ENCODE results near the gene PDCD2L. TPM values are rescaled to one million over a fixed set of nuclear protein-coding genes. Genes with fewer than 3 reads are reported as not detected.

Gene PDCD2L
- total and polyA plus RNA-seq, 8 donors, result 4.2 to 11.2 (median 6.6) TPM

- no peaks in the 10 kb centered on the region for H3K9me3 ChIP-seq
- no peak for FAIRE-seq
- H3K27ac ChIP-seq, result no peak overlapping the region
- no peak overlapping the region for H3K4me3 ChIP-seq
- intact Hi-C loops (cut with DNase I), result no loop called here
- ATAC-seq, result no peak
- H3K36me3 ChIP-seq, result peaks cover 6 to 60% (median 20%) of the 10 kb centered on the region in 3 donors
- WGBS, 2 donors, result 93 to 96% methylated on average over 14 of the region's 14 CpGs
- H3K4me1 ChIP-seq, result no peaks in the 10 kb centered on the region
- TF ChIP-seq CTCF (IDR thresholded peaks at IDR 0.05), result no peak
- no peak for DNase-seq
- H3K27me3 ChIP-seq, result no peaks in the 10 kb centered on the region
Measured at GRCh38 chr19:34381399-34382251, 22.6 kb upstream of the PDCD2L start.

GRCh38 chr19:34382471-34382870, 21.7 kb upstream of the PDCD2L start:
- DNase-seq, result no peak
- Histone ChIP-seq H3K36me3 (peaks cover 6 to 56% (median 20%) of the 10 kb centered on the region in 3 donors), H3K4me3 (no peak overlapping the region), H3K4me1 (no peaks in the 10 kb centered on the region), H3K27me3 (no peaks in the 10 kb centered on the region), H3K9me3 (no peaks in the 10 kb centered on the region), H3K27ac (no peak overlapping the region)
- no peak for FAIRE-seq
- ATAC-seq, result no peak
- TF ChIP-seq CTCF (IDR thresholded peaks at IDR 0.05), result no peak
- WGBS, 2 donors, result 95 to 98% methylated on average over 4 of the region's 4 CpGs
- intact Hi-C loops (cut with DNase I), result no loop called here

GRCh38 chr19:34383599-34383998, 20.6 kb upstream of the PDCD2L start:
- peaks cover 6 to 45% (median 15%) of the 10 kb centered on the region in 3 donors for H3K36me3 ChIP-seq
- no peak for DNase-seq
- no peak for FAIRE-seq
- no peaks in the 10 kb centered on the region for H3K9me3 ChIP-seq
- H3K27ac ChIP-seq, result no peak overlapping the region
- 93 to 94% methylated on average over 5 of the region's 5 CpGs for WGBS, 2 donors
- no peaks in the 10 kb centered on the region for H3K27me3 ChIP-seq
- no peak overlapping the region for H3K4me3 ChIP-seq
- no peak for TF ChIP-seq CTCF (IDR thresholded peaks at IDR 0.05)
- H3K4me1 ChIP-seq, result no peaks in the 10 kb centered on the region
- no peak for ATAC-seq
- intact Hi-C loops (cut with DNase I), result no loop called here

GRCh38 chr19:34386645-34387445, 17.4 kb upstream of the PDCD2L start:
- no peak overlapping the region for H3K27ac ChIP-seq
- intact Hi-C loops (cut with DNase I), result no loop called here
- peaks cover 0 to 19% (median 6%) of the 10 kb centered on the region in 3 donors for H3K36me3 ChIP-seq
- ATAC-seq (no peak), DNase-seq (no peak), FAIRE-seq (no peak)
- 95% methylated on average over 9 of the region's 9 CpGs for WGBS, 2 donors
- TF ChIP-seq CTCF (IDR thresholded peaks at IDR 0.05), result no peak
- H3K4me1 ChIP-seq, result no peaks in the 10 kb centered on the region
- H3K27me3 ChIP-seq, result no peaks in the 10 kb centered on the region
- no peak overlapping the region for H3K4me3 ChIP-seq
- no peaks in the 10 kb centered on the region for H3K9me3 ChIP-seq
